HG03571 (cell line): ENCODE results near the gene MMP1.

Experiments used
- ATAC-seq: cut with Tn5 transposase; IDR thresholded peaks from one replicate; pipeline ENCODE4 v1.9.1; 2021; ENCODE audit not compliant: unreplicated experiment

The MMP1 gene

GRCh38 chr11:102798012-102798746 lies at the start of gene MMP1:
TSS of gene MMP1 (minus strand) at chr11:102798160. CDS start at chr11:102798092, 68 bp downstream.
- no peak for ATAC-seq

GRCh38 chr11:102846292-102846691 lies 48.3 kb upstream of the MMP1 start:
- no peak for ATAC-seq

GRCh38 chr11:102843489-102843888 lies 45.5 kb upstream of the MMP1 start, which contains the start of gene MMP3:
TSS of gene MMP3 (minus strand) at chr11:102843609. CDS start at chr11:102843546, 63 bp downstream.
- no peak for ATAC-seq

GRCh38 chr11:102842930-102843329 lies 45.0 kb upstream of the MMP1 start:
- ATAC-seq = no peak

GRCh38 chr11:102840018-102840417 lies 42.1 kb upstream of the MMP1 start:
- no peak for ATAC-seq

- ATAC-seq = no peak
Measured at GRCh38 chr11:102837646-102838045, 39.7 kb upstream of the MMP1 start.

GRCh38 chr11:102837156-102837555 lies 39.2 kb upstream of the MMP1 start:
- no peak for ATAC-seq

GRCh38 chr11:102836290-102836875 lies 38.4 kb upstream of the MMP1 start:
- no peak for ATAC-seq

GRCh38 chr11:102833731-102834130 lies 35.8 kb upstream of the MMP1 start:
- no peak for ATAC-seq

GRCh38 chr11:102832612-102833011 lies 34.7 kb upstream of the MMP1 start:
- ATAC-seq = no peak

GRCh38 chr11:102831489-102832440 lies 33.8 kb upstream of the MMP1 start:
- no peak for ATAC-seq

- no peak for ATAC-seq
Measured at GRCh38 chr11:102831128-102831488, 33.1 kb upstream of the MMP1 start.

GRCh38 chr11:102830001-102830727 lies 32.2 kb upstream of the MMP1 start:
- no peak for ATAC-seq

GRCh38 chr11:102829316-102830000 lies 31.5 kb upstream of the MMP1 start:
- no peak for ATAC-seq

GRCh38 chr11:102824556-102824955 lies 26.6 kb upstream of the MMP1 start:
- ATAC-seq = no peak

- no peak for ATAC-seq
Measured at GRCh38 chr11:102819491-102819890, 21.5 kb upstream of the MMP1 start.

GRCh38 chr11:102813484-102813883 lies 15.5 kb upstream of the MMP1 start:
- ATAC-seq = no peak

- ATAC-seq = no peak
Measured at GRCh38 chr11:102812188-102812587, 14.2 kb upstream of the MMP1 start.

- no peak for ATAC-seq
Measured at GRCh38 chr11:102810950-102811660, 13.1 kb upstream of the MMP1 start.

- ATAC-seq = no peak
Measured at GRCh38 chr11:102809971-102810370, 12.0 kb upstream of the MMP1 start.
